OCI-LY3 (cell line): Measurements from ENCODE around the gene C1D.

Experiments used
- H2AFZ ChIP-seq: fragments of 200-600, 300-600 bp; shearing (Covaris generic); 2 replicates; pipeline ENCODE4 v1.6.0; 2014; ENCODE audit warnings: antibody characterized with exemption, low read depth, low read length
- H3K27ac ChIP-seq: fragments of 200-600, 300-600 bp; sonication (generic); 2 replicates; pipeline ENCODE4 v1.5.1; 2014; ENCODE audit warnings: mild to moderate bottlenecking, low read length, moderate library complexity, mixed read lengths
- H3K27me3 ChIP-seq: fragments of 200-600, 300-600 bp; sonication (generic); 2 replicates; pipeline ENCODE4 v1.6.1; 2014; ENCODE audit warnings: low read depth, low read length, mixed read lengths
- H3K36me3 ChIP-seq: fragments of 200-600, 300-600 bp; sonication (generic); replicated peaks from 2 replicates; pipeline ENCODE3; 2014; ENCODE audit warnings: low read depth, low read length, mixed read lengths
- H3K4me1 ChIP-seq: fragments of 300-600, 200-600 bp; sonication (generic); 2 replicates; pipeline ENCODE4 v1.6.1; 2014; ENCODE audit warnings: low read length, mixed read lengths
- H3K4me2 ChIP-seq: fragments of 200-600, 300-600 bp; sonication (generic); 2 replicates; pipeline ENCODE4 v1.6.1; 2014; ENCODE audit warnings: low read length, mixed read lengths
- H3K4me3 ChIP-seq: fragments of 300-600, 200-600 bp; sonication (generic); 2 replicates; pipeline ENCODE4 v1.5.1; 2014; ENCODE audit warnings: antibody characterized with exemption, mild to moderate bottlenecking, low read length, moderate library complexity
- H3K79me2 ChIP-seq: fragments of 300-600, 200-600 bp; shearing (Covaris generic); 2 replicates; pipeline ENCODE4 v1.6.1; 2014; ENCODE audit warnings: mild to moderate bottlenecking, low read length, mixed read lengths
- H3K9ac ChIP-seq: fragments of 300-600, 200-600 bp; shearing (Covaris generic); 2 replicates; pipeline ENCODE4 v1.6.0; 2014; ENCODE audit warnings: mild to moderate bottlenecking, low read length, moderate library complexity
- H3K9me3 ChIP-seq: fragments of 200-600, 300-600 bp; shearing (Covaris generic); 2 replicates; pipeline ENCODE4 v1.6.1; 2014; ENCODE audit warnings: low read length, mixed read lengths; ENCODE audit not compliant: insufficient read depth
- H4K20me1 ChIP-seq: fragments of 200-600, 300-600 bp; sonication (generic); 2 replicates; pipeline ENCODE4 v1.6.1; 2016; ENCODE audit warnings: low read length, mixed read lengths; ENCODE audit not compliant: insufficient read depth
- EZH2phosphoT487 ChIP-seq: fragments of 200-600 bp; shearing (Covaris generic); IDR thresholded peaks from 2 replicates; pipeline ENCODE4 v1.6.1; 2018; ENCODE audit warnings: antibody characterized with exemption, mixed run types, low read depth
- TF ChIP-seq, protein P1 (sequence below): fragments of 200-600, 300-600 bp; sonication (generic); IDR thresholded peaks from 2 replicates; pipeline ENCODE4 v1.5.1; 2014; ENCODE audit warnings: antibody characterized with exemption, low read length, low read depth

Gene C1D

GRCh38 chr2:68104111-68104835, 41.5 kb upstream of the C1D start:
- H3K9ac ChIP-seq, result no peak overlapping the region
- peaks cover 2% of the 10 kb centered on the region for H3K4me1 ChIP-seq
- no peaks in the 10 kb centered on the region for H4K20me1 ChIP-seq
- H3K4me3 ChIP-seq, result no peak overlapping the region
- no peak overlapping the region for H2AFZ ChIP-seq
- no peak for TF ChIP-seq EZH2phosphoT487
- TF ChIP-seq, protein P1, sequence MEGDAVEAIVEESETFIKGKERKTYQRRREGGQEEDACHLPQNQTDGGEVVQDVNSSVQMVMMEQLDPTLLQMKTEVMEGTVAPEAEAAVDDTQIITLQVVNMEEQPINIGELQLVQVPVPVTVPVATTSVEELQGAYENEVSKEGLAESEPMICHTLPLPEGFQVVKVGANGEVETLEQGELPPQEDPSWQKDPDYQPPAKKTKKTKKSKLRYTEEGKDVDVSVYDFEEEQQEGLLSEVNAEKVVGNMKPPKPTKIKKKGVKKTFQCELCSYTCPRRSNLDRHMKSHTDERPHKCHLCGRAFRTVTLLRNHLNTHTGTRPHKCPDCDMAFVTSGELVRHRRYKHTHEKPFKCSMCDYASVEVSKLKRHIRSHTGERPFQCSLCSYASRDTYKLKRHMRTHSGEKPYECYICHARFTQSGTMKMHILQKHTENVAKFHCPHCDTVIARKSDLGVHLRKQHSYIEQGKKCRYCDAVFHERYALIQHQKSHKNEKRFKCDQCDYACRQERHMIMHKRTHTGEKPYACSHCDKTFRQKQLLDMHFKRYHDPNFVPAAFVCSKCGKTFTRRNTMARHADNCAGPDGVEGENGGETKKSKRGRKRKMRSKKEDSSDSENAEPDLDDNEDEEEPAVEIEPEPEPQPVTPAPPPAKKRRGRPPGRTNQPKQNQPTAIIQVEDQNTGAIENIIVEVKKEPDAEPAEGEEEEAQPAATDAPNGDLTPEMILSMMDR, result no peak
- H3K36me3 ChIP-seq, result no peaks in the 10 kb centered on the region
- no peaks in the 10 kb centered on the region for H3K27me3 ChIP-seq
- no peak overlapping the region for H3K27ac ChIP-seq
- no peaks in the 10 kb centered on the region for H3K79me2 ChIP-seq
- peaks cover 13% of the 10 kb centered on the region; the same call in 1 of the 2 replicates for H3K9me3 ChIP-seq
- H3K4me2 ChIP-seq, result no peak overlapping the region

DNA sequence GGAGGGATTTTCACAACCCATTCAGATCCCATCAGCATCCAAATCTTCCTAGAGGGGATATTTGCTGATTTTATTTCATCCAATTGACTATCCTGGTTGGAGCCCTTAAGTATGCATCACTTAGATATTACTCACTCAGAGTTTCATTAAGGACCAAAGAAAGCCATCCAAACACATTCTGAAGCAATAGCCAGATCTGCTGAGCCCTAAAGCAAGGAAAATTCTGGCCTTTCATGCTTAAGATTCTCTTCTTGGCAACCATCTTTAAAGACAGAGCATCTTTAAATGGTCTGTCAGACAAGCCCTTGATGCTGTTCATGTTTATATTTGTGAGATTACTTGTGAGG, 40.9 kb upstream of the C1D start:
- Histone ChIP-seq H3K9me3 (peaks cover 13% of the 10 kb centered on the region; the same call in 1 of the 2 replicates), H3K4me2 (no peak overlapping the region), H4K20me1 (no peaks in the 10 kb centered on the region), H3K79me2 (no peaks in the 10 kb centered on the region), H3K27me3 (no peaks in the 10 kb centered on the region), H3K4me3 (no peak overlapping the region), H2AFZ (no peak overlapping the region), H3K9ac (no peak overlapping the region), H3K4me1 (peaks cover 7% of the 10 kb centered on the region), H3K36me3 (no peaks in the 10 kb centered on the region), H3K27ac (no peak overlapping the region)
- no peak for TF ChIP-seq EZH2phosphoT487
- TF ChIP-seq, protein P1, result no peak

- H3K9me3 ChIP-seq, result peaks cover 13% of the 10 kb centered on the region; the same call in 1 of the 2 replicates
- no peaks in the 10 kb centered on the region for H3K27me3 ChIP-seq
- no peak overlapping the region for H2AFZ ChIP-seq
- no peaks in the 10 kb centered on the region for H4K20me1 ChIP-seq
- no peak overlapping the region for H3K9ac ChIP-seq
- TF ChIP-seq, protein P1, result no peak
- TF ChIP-seq EZH2phosphoT487, result no peak
- no peak overlapping the region for H3K4me2 ChIP-seq
- H3K36me3 ChIP-seq, result no peaks in the 10 kb centered on the region
- no peaks in the 10 kb centered on the region for H3K79me2 ChIP-seq
- H3K4me3 ChIP-seq, result no peak overlapping the region
- H3K27ac ChIP-seq, result no peak overlapping the region
- H3K4me1 ChIP-seq, result peaks cover 7% of the 10 kb centered on the region
Observed at GRCh38 chr2:68103030-68103708, 40.4 kb upstream of the C1D start.

GRCh38 chr2:68100189-68100588, 37.4 kb upstream of the C1D start:
- Histone ChIP-seq H3K9ac (no peak overlapping the region), H3K4me1 (peaks cover 7% of the 10 kb centered on the region), H3K79me2 (no peaks in the 10 kb centered on the region), H3K36me3 (no peaks in the 10 kb centered on the region), H3K9me3 (no peaks in the 10 kb centered on the region), H4K20me1 (no peaks in the 10 kb centered on the region), H3K27ac (no peak overlapping the region), H3K4me2 (no peak overlapping the region), H2AFZ (no peak overlapping the region), H3K27me3 (no peaks in the 10 kb centered on the region), H3K4me3 (no peak overlapping the region)
- TF ChIP-seq EZH2phosphoT487, result no peak
- TF ChIP-seq, protein P1, result no peak
